RPMI7951 (cell line): Measurements from ENCODE around the gene ZNF652. TPM values are rescaled to one million over a fixed set of nuclear protein-coding genes. Genes with fewer than 3 reads are reported as not detected.

Experiments
- DNase-seq: peaks from one replicate; pipeline ENCODE4 v3.0.0-alpha.2; 2012; ENCODE audit warnings: low read depth
- total RNA-seq: library from RNA; depleted of rRNA; stranded (reverse); fragments of >200 nt; shearing (Covaris generic); gene quantifications from 2 replicates; pipeline ENCODE4 v1.2.3, GENCODE V29; 2014; rRNA removed

Gene ZNF652
- 10.9 and 11.4 TPM in 2 replicates for total RNA-seq

- DNase-seq = peak; percentile 83
Observed at GRCh38 chr17:49361902-49362722, at the start of gene ZNF652. Gene ZNF652, minus strand, starts transcription at chr17:49362250. Its CDS starts 44,525 bp downstream, at chr17:49317725.

DNA sequence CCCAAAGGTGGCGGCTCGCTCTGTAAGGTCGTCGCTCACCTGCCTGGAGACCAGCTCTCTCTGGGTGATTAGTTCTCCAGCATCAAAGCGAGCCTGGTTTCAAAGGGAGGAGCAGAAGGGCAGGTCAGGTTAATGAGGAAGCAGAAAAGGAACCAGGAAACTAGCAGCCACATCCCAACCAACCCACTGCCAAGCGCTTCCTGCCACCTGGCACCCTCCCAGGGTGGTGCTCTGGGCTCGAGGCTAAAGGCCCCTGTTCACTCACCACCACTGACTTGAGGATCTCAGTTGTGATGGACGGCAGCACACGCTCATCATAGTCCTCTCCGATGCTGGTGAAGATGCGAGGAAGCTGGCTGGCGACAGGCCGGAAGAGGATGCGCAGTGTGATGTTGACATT lies 47.0 kb upstream of the ZNF652 start:
- DNase-seq = no peak

DNA sequence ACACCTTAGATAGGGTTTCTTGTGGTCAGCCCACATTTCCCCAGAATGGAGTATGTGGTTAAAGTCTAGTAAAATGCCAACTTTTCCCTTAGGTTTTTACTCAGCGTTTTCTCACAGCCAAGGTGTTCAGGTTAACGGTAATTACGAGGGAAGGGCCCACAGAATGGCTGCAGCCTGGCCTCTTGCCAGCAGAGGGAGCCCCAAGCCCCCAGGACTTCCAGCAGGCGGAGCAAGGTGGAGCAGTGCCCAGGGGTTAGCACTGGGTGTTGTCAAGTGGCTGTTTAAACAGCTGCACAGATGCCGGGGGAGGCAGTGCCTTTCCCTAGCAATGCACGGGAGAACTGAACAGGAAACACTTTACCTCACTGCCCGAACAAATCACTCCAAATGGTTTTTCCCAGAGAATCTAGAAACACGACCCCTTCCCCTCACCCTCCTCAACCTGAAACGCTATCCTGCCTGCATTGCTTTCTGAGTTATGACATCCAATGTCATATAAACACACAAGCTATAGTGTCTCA lies 46.0 kb upstream of the ZNF652 start:
- peak; percentile 37 for DNase-seq

DNA sequence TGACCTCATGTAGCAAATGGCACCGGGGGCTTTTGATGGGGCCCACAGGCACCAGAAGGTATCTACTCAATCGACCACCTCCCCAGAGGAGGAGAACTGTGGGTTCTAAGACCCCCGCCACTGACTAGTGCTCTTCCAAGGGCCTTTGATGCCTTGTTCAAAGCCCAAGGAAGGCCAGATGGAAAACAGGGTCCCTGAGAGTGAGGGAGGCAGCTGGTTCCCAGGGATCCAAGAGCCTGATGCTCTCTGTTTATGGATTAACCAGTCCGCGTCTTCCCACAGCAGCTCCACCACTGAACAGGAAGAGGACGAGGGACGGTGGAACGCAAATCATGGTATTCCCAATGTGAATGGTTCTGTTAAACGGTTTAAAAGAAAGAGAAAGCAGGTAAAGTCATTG lies 45.0 kb upstream of the ZNF652 start:
- DNase-seq = no peak

GRCh38 chr17:49406421-49407061 lies 44.5 kb upstream of the ZNF652 start:
- no peak for DNase-seq

- DNase-seq = no peak
Observed at GRCh38 chr17:49404906-49405305, 42.9 kb upstream of the ZNF652 start.

- DNase-seq = no peak
Observed at GRCh38 chr17:49404361-49404760, 42.3 kb upstream of the ZNF652 start.

- DNase-seq = no peak
Observed at GRCh38 chr17:49403514-49404289, 41.7 kb upstream of the ZNF652 start.

DNA sequence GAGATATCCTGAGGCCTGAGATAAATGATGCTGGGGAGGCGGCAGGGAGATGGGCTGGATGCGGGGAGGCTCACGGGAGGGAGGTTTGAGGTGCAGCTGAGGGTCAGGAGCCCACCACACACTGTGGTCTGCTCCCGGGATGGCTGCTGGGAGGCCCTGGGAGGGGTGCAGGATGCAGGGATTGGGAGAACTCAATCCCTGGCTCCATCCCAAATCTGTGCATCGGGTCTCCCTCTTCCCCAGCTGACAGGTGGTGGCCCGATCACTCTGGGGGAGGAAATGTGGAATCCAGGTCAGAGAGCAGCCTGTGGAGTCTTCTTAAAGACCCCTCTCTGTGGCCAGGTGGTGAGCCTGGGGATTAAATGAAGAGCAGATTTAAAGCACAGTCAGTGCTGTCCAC lies 40.7 kb upstream of the ZNF652 start:
- DNase-seq = no peak

GRCh38 chr17:49401971-49402611 lies 40.0 kb upstream of the ZNF652 start:
- peak; percentile 50 for DNase-seq

DNA sequence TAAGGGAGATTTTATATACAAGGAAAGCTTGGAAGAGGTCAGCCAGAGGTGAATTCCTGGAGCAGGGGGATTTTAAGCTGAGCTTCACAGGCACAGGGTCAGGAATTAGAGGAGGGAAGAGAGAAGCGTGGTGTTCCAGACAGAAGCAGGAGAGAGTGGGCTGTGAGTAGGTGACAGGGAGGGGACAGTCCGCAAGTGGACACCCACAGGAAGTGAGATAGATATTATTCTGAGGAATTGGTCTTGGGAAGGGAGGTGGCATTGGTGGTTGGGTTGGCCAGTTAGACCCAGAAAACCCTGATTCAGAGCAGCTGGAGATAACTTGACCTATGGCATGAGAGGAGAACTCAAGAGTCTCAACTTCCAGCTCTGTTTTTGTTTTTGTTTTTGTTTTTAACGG lies 37.9 kb upstream of the ZNF652 start:
- DNase-seq = no peak

DNA sequence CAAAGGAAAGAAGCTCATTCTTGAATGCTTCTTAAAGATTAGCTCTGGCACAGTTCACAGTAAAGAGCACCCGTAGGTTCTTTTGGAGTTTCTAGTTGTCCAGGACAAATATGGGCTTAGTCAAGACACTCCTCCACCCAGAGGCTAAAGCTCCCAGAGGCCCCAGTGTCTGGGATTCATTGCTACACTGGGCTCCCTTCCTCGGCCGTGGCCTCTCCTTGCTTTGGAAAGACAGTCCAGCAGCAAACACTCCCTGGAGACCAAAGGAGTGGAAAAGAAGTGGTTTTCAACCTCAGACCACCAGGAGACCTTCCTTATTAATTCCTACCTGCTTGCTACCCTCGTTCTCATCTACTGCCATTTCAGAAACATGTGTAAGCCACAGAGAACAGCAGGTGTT lies 35.5 kb upstream of the ZNF652 start:
- no peak for DNase-seq

GRCh38 chr17:49393491-49394255 lies 31.6 kb upstream of the ZNF652 start:
- no peak for DNase-seq

DNA sequence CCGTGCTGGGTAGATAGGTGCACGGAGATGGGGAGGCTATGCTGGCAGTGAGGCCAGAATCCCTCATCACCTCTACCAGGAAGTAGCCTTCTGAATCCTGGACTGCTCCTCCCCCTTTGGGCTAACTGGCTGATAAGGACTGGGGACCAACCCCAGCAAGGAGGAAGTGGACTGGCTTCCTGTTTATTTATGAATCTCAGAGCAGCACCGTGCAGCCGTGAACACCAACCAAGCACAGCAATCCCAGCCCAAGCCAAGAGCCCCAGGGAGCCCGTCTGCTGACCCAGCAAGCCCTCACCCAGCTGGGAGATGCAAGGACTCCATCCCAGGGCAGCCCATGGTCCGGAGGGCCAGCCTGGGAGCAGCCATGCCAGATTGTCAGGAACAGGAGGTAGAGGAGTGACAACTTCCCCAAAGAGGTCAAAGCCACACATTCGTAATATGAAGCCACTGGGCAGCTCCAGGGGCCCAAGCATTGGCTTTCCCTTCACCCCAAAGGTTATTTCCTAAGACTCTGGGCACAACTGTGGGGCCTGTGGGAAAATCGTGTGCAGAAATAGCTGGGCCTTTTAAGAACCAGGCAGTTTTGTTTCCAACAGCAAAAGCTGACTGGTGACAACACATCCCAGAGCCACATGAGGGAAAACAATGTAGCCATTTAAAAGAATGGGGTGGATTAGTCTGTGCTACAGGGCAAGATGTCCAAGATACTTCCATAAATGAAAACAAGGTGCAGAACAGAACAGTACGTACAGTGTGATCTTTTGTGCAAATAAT lies 28.7 kb upstream of the ZNF652 start:
- DNase-seq = peak; percentile 59

DNA sequence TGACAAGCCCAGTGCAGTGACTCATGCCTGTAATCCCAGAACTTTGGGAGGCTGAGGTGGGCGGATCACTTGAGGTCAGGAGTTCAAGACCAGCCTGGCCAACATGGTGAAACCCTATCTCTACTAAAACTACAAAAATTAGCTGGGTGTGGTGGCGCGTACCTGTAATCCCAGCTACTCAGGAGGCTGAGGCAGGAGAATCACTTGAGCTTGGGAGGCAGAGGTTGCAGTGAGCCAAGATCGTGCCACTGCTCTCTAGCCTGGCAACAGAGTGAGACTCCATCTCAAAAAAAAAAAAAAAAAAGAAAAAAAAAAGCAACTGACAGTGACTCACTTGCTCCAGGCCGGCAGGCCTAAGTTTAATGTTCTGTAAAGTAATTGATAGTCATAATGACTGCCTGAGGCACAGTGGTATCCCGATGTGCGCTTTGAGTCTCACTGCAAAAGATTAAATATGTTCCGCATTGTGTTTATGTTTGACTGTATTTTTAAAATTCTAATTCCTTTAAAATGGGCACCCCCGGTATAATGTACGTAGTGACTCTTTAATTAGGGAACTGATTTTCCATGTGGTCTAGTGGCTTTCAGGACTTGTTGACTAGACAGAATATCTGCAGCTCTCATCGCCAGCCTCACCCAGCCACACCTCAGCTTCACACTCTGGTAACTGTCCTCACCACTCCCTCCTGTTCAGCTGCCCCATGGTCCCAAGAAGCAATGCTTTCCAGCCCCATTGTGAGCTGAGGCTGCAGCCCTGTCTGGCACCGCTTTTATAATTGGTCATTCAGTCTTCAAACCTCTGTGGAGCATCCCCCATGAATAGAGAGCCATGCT lies 27.7 kb upstream of the ZNF652 start:
- DNase-seq = peak; percentile 87

- peak; percentile 52 for DNase-seq
Observed at GRCh38 chr17:49388692-49389513, 26.9 kb upstream of the ZNF652 start.

DNA sequence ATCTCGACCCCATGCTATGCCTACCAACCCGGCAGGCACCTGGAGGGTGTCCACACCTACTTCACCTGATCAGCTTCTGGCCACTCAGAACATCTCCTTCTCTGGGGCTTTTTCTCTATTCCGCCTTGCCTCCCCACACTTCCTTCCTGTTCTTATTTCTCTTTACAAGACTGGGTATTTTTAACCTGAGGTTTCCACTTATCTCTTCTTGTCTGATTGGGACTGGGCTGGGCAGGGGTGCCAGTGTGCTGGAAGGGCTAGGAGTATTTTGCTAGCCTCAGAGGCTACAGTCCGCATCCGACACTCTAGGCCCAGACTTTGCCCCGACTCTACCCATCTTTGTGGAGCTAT lies 26.2 kb upstream of the ZNF652 start:
- DNase-seq = no peak

- DNase-seq = no peak
Observed at GRCh38 chr17:49387498-49388289, 25.6 kb upstream of the ZNF652 start.
